ENCODE measurements around the gene ARID2. TPM values are rescaled to one million over a fixed set of nuclear protein-coding genes. Genes with fewer than 3 reads are reported as not detected.

ARID2 gene
- polyA plus RNA-seq, 1 donor from 2014 or later = 20.6 TPM

DNA sequence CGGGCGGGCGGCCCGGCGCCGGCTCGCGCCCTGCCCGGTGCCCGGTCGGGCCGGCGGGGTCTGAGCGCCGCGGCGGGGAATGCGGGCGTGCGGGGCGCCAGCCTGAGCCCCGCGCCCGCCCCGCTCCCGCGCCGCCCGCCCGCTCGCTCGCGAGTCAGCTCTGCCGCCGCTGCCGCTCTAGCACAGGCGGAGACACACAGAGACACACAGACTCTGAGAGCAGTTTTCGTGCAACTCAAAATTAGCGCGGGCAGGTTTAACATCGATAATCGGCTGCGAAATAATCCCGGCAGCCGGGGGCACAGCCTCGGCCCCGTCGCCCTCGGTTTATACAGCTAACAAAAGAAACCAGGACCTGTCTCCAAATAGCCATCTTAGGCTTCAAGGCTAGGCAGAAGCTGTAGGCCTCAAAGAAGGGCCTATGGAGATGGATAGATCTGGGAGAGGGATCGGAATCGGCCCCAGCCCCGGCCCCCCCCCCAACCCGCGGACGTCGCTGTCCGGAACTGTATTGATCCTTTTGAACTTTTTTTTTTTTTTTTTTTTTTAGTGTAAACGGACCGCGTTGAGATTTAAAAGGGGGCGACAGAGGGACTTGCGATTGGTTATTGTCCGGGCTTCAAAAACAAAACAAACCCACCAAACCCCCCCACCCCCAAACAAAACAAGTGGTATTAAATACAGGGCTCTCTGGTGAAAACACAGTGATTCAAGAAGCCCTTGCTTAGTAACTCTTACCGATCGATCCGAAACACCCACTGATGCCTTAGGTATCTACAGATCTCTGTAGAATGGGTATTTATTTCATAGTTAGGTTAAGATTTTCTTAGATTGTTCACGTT, 1.1 kb downstream of the ARID2 start:
- Histone ChIP-seq H3K79me2 (replicated peaks; ENCODE audit: insufficient read depth, low read length) (peaks cover 62% of the 10 kb centered on the region), H3F3A (ENCODE audit: insufficient read depth, low read length, poor library complexity, severe bottlenecking) (peaks cover 9% of the 10 kb centered on the region)

DNA sequence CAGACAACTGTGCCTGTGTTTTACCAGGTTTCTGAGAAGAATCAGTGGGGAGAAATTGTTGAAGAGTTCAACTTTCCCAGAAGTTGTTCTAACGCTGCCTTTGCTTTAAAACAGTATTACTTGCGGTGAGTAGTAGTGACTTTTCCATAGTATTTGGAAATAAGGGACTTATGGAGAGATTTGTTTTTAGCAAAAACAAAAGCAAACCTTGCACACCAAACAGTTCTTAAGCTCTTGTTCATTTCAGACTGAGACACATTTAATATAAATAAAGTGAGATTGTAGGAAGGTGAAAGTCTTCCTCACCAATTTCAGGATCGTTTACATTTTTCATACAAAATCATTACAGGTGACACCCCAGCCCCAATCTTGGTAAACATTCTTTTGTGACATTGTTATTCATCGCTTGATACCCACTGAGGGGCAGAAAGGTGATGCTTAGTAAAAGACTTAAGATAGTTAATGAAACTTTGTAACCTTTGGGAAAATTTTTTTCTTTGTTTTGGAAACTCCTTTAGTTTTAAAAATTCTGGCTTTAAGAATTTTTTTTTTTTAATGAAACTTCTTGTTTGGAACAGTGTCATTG, 1.8 kb downstream of the ARID2 start:
- H2AFZ ChIP-seq (ENCODE audit: low read depth, low read length) = peak overlapping the region; percentile 53
- no peaks in the 10 kb centered on the region for H4K20me1 ChIP-seq (ENCODE audit: insufficient read depth)
- H3K79me2 ChIP-seq (replicated peaks; ENCODE audit: insufficient read depth, low read length) = peaks cover 61% of the 10 kb centered on the region
- peak overlapping the region; percentile 89 for H3K27ac ChIP-seq (ENCODE audit: low read length)
- TF ChIP-seq SMC3 (conservative IDR thresholded peaks at IDR 0.05; ENCODE audit: poor library complexity) (no peak), EP300 (conservative IDR thresholded peaks at IDR 0.05; ENCODE audit: poor library complexity, severe bottlenecking) (no peak), EZH2 (IDR thresholded peaks at IDR 0.05; ENCODE audit: borderline replicate concordance, insufficient read depth, low read length, poor library complexity, severe bottlenecking) (no peak), REST (IDR thresholded peaks at IDR 0.05; ENCODE audit: borderline replicate concordance) (no peak), RAD21 (conservative IDR thresholded peaks at IDR 0.05) (no peak), MXI1 (conservative IDR thresholded peaks at IDR 0.05; ENCODE audit: poor library complexity, severe bottlenecking) (no peak), POLR2AphosphoS5 (IDR thresholded peaks at IDR 0.05) (no peak), TAF1 (IDR thresholded peaks at IDR 0.05; ENCODE audit: low read depth) (no peak)
- TF ChIP-seq, protein P1, sequence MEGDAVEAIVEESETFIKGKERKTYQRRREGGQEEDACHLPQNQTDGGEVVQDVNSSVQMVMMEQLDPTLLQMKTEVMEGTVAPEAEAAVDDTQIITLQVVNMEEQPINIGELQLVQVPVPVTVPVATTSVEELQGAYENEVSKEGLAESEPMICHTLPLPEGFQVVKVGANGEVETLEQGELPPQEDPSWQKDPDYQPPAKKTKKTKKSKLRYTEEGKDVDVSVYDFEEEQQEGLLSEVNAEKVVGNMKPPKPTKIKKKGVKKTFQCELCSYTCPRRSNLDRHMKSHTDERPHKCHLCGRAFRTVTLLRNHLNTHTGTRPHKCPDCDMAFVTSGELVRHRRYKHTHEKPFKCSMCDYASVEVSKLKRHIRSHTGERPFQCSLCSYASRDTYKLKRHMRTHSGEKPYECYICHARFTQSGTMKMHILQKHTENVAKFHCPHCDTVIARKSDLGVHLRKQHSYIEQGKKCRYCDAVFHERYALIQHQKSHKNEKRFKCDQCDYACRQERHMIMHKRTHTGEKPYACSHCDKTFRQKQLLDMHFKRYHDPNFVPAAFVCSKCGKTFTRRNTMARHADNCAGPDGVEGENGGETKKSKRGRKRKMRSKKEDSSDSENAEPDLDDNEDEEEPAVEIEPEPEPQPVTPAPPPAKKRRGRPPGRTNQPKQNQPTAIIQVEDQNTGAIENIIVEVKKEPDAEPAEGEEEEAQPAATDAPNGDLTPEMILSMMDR (IDR thresholded peaks at IDR 0.05; ENCODE audit: poor library complexity, severe bottlenecking) = no peak
- H3K36me3 ChIP-seq (ENCODE audit: insufficient read depth, low read length) = no peaks in the 10 kb centered on the region
- no peaks in the 10 kb centered on the region for H3K9me2 ChIP-seq (ENCODE audit: insufficient read depth, low read length)
- peaks cover 9% of the 10 kb centered on the region for H3F3A ChIP-seq (ENCODE audit: insufficient read depth, low read length, poor library complexity, severe bottlenecking)
- H3K4me3 ChIP-seq (ENCODE audit: low read length) = peak overlapping the region; percentile 70
- H3K9me3 ChIP-seq (ENCODE audit: low read length) = no peaks in the 10 kb centered on the region
- no peaks in the 10 kb centered on the region for H3K27me3 ChIP-seq (ENCODE audit: insufficient read depth, low read depth, low read length)
- peak overlapping the region; percentile 95 for H3K9ac ChIP-seq (ENCODE audit: low read length)
- H3K4me2 ChIP-seq (ENCODE audit: low read length) = peak overlapping the region; percentile 96

More for the DNA sequence above, 1.1 kb downstream of the ARID2 start:
- H4K20me1 ChIP-seq (ENCODE audit: insufficient read depth) = no peaks in the 10 kb centered on the region
- no peaks in the 10 kb centered on the region for H3K9me2 ChIP-seq (ENCODE audit: insufficient read depth, low read length)
- no peaks in the 10 kb centered on the region for H3K36me3 ChIP-seq (ENCODE audit: insufficient read depth, low read length)
- TF ChIP-seq EZH2 (IDR thresholded peaks at IDR 0.05; ENCODE audit: borderline replicate concordance, insufficient read depth, low read length, poor library complexity, severe bottlenecking) (no peak), SMC3 (conservative IDR thresholded peaks at IDR 0.05; ENCODE audit: poor library complexity) (no peak), TAF1 (IDR thresholded peaks at IDR 0.05; ENCODE audit: low read depth) (peak; percentile 17), EP300 (conservative IDR thresholded peaks at IDR 0.05; ENCODE audit: poor library complexity, severe bottlenecking) (no peak), REST (IDR thresholded peaks at IDR 0.05; ENCODE audit: borderline replicate concordance) (peak; percentile 21)
- peak overlapping the region; percentile 53 for H2AFZ ChIP-seq (ENCODE audit: low read depth, low read length)
- no peaks in the 10 kb centered on the region for H3K27me3 ChIP-seq (ENCODE audit: insufficient read depth, low read depth, low read length)
- peak overlapping the region; percentile 95 for H3K9ac ChIP-seq (ENCODE audit: low read length)
- no peaks in the 10 kb centered on the region for H3K9me3 ChIP-seq (ENCODE audit: low read length)
- H3K4me3 ChIP-seq (ENCODE audit: low read length) = peak overlapping the region; percentile 92
- peak overlapping the region; percentile 96 for H3K4me2 ChIP-seq (ENCODE audit: low read length)
- peak overlapping the region; percentile 89 for H3K27ac ChIP-seq (ENCODE audit: low read length)

Measured in neural cell (in vitro differentiated cells).